Immature natural killer cell (primary cell): Measurements from ENCODE around the gene PSMC3IP. TPM values are rescaled to one million over a fixed set of nuclear protein-coding genes. Genes with fewer than 3 reads are reported as not detected.
A peak's percentile ranks its signal among the peaks of the same experiment; 100 is the strongest.

Source experiments
- DNase-seq, 3 donors: peaks; one replicate each; pipeline ENCODE4 v3.0.0; 2022; ENCODE audit warnings: mixed read lengths in 1 of 3
- H3K27ac Mint-ChIP-seq, 6 donors: one replicate each; pipeline ENCODE4 v1.8.0; 2020; ENCODE audit warnings: mixed read lengths in 6 of 6, mild to moderate bottlenecking in 5 of 6, inconsistent platforms in 4 of 6, moderate library complexity in 3 of 6
- H3K27me3 Mint-ChIP-seq, 3 donors: one replicate each; pipeline ENCODE4 v1.8.0; 2020 to 2021; ENCODE audit warnings: low read depth in 3 of 3, mild to moderate bottlenecking in 3 of 3, mixed read lengths in 3 of 3, moderate library complexity in 3 of 3, inconsistent platforms in 1 of 3
- H3K36me3 Mint-ChIP-seq, 3 donors: one replicate each; pipeline ENCODE4 v1.8.0; 2020; ENCODE audit warnings: mixed read lengths in 3 of 3, inconsistent platforms in 2 of 3, mild to moderate bottlenecking in 2 of 3
- H3K4me1 Mint-ChIP-seq, 2 donors: one replicate each; pipeline ENCODE4 v1.8.0; 2020; ENCODE audit warnings: inconsistent platforms in 2 of 2, mild to moderate bottlenecking in 2 of 2, mixed read lengths in 2 of 2, moderate library complexity in 1 of 2
- H3K4me3 Mint-ChIP-seq, 5 donors: one replicate each; pipeline ENCODE4 v1.8.0; 2020; ENCODE audit warnings: mild to moderate bottlenecking in 5 of 5, mixed read lengths in 5 of 5, inconsistent platforms in 3 of 5, moderate library complexity in 3 of 5
- H3K9me3 Mint-ChIP-seq, 6 donors: one replicate each; pipeline ENCODE4 v1.8.0; 2020; ENCODE audit warnings: mild to moderate bottlenecking in 6 of 6, mixed read lengths in 6 of 6, inconsistent platforms in 4 of 6, moderate library complexity in 3 of 6
- polyA plus RNA-seq, 3 donors: library from polyadenylated mRNA; unstranded; fragments of 300-500 nt; fragmentation: Illumina TruSeq; gene quantifications; one replicate each; pipeline ENCODE4 v1.2.3, GENCODE V29; 2021

PSMC3IP gene
- polyA plus RNA-seq, 3 donors from 2014 or later, result 0.91 to 3.0 (median 1.5) TPM

DNA sequence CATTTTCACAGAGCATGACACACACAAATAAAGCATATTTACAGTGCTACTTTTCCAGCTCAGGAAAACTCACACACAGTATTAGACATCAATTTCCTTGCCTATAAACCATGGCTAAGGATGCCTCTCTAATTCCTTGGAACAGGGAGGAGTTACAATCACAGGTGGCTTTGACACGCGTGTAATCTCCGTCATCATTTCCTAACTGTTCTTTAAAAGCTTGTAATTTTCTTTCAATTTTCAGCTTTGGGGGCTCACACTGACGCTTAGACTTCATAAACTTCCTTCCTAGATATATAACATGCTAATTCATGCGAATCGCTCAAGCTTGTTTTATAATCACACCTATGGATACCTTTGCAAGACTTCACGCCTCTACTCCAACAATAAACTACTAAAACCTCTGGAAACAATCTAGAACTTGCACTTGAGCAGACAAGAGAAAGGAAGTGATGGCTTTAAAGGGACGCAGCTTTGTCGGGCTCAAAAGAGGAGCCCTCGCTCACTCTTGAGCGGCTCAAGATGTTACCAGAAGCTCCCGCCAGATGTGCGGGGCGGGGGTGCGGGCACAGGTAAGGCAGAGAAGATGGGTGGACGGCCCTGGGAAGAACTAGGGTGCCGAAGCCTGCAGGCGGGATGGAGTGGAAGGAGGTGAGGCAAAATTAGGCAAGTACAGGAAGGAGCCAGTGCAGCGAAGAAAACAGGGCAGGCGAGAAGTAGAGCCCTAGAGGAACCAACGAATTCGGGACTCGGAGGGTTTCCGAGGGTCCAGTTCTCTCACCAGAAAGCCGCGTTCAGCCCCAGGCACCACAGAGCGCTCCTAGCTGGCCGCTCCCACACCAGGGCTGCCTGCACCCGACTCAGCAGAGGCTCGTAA is 31.0 kb upstream of the PSMC3IP start:
- Mint-ChIP-seq H3K9me3 (no peaks in the 10 kb centered on the region), H3K4me3 (peak overlapping the region; percentile 99 to 100 (median 100)), H3K36me3 (peaks cover 0 to 16% (median 0%) of the 10 kb centered on the region in 3 donors), H3K4me1 (peaks cover 56 to 66% of the 10 kb centered on the region in 2 donors), H3K27me3 (peaks cover 8 to 14% (median 9%) of the 10 kb centered on the region in 3 donors), H3K27ac (peak overlapping the region; percentile 94 to 100 (median 98))
- peak; percentile 27 to 32 (median 30) for DNase-seq

- Mint-ChIP-seq H3K4me3 (peak overlapping the region; percentile 99 to 100 (median 100)), H3K27me3 (peaks cover 8 to 13% (median 9%) of the 10 kb centered on the region in 3 donors)
Measured at GRCh38 chr17:42607769-42608168, 30.2 kb upstream of the PSMC3IP start.

DNA sequence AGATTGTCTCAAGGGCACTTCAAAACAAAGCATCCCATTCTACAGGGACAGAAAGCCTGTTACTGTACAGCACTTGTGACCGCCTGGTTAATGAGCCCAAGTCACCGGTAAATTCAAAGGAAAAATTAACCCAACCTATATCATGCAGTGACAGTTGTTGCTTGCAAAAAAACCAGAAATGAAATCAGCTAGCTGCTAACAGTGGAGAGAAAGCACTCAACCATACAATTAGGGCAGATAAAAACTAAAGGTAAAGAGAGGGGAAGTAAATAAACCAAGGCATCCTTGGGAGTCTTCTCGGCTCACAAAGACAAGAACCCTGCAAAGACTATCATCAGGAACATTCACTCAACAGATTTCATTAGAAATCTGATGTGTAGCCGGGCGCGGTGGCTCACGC is 25.8 kb upstream of the PSMC3IP start:
- peaks cover 0 to 21% (median 3%) of the 10 kb centered on the region in 3 donors for H3K36me3 Mint-ChIP-seq
- H3K4me3 Mint-ChIP-seq, result peak overlapping the region in 2 of 5 donors; percentile 3 to 33
- H3K27me3 Mint-ChIP-seq, result peaks cover 0 to 2% (median 2%) of the 10 kb centered on the region in 3 donors

More at GRCh38 chr17:42607769-42608168, 30.2 kb upstream of the PSMC3IP start:
- no peak for DNase-seq
- Mint-ChIP-seq H3K9me3 (no peaks in the 10 kb centered on the region), H3K36me3 (peaks cover 0 to 18% (median 0%) of the 10 kb centered on the region in 3 donors), H3K4me1 (peaks cover 62 to 74% of the 10 kb centered on the region in 2 donors), H3K27ac (peak overlapping the region; percentile 94 to 100 (median 98))

DNA sequence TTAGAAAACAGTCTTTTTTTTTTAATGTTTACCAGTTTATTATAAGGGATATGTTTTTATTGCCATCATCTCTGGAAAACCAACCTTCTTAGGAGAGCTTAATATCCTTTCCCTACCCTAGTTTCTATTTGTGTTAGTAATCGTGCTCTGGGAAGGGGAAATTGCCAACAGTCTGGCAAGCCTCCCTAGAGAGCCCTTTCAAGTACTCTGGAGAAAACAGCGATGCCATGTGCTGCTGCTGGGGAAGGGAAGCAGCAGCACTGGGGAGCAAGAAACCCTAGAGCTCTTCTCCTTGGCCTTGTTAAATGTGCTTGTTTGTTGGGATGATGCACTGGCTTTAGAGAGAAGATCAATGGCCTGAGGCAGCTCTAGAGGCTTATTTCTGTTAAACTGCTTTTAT is 21.4 kb upstream of the PSMC3IP start:
- no peak for DNase-seq
- H3K36me3 Mint-ChIP-seq, result peaks cover 3 to 16% (median 4%) of the 10 kb centered on the region in 3 donors
- peaks cover 32 to 48% of the 10 kb centered on the region in 2 donors for H3K4me1 Mint-ChIP-seq
- peaks cover 0 to 2% (median 2%) of the 10 kb centered on the region in 3 donors for H3K27me3 Mint-ChIP-seq
- no peak overlapping the region for H3K4me3 Mint-ChIP-seq
- H3K9me3 Mint-ChIP-seq, result no peaks in the 10 kb centered on the region
- peak overlapping the region in 2 of 6 donors; percentile 0 to 19 for H3K27ac Mint-ChIP-seq

More for the DNA sequence above, 25.8 kb upstream of the PSMC3IP start:
- Mint-ChIP-seq H3K9me3 (no peaks in the 10 kb centered on the region), H3K4me1 (peaks cover 68 to 83% of the 10 kb centered on the region in 2 donors), H3K27ac (peak overlapping the region in 3 of 6 donors; percentile 33 to 82 (median 39))
- no peak for DNase-seq

- DNase-seq, result no peak
- Mint-ChIP-seq H3K27me3 (peaks cover 0 to 2% (median 2%) of the 10 kb centered on the region in 3 donors), H3K36me3 (peaks cover 3 to 11% (median 4%) of the 10 kb centered on the region in 3 donors), H3K4me3 (no peak overlapping the region), H3K9me3 (no peaks in the 10 kb centered on the region), H3K4me1 (peaks cover 26 to 44% of the 10 kb centered on the region in 2 donors), H3K27ac (peak overlapping the region in 1 of 6 donors; percentile 68)
Measured at GRCh38 chr17:42596386-42596785, 18.9 kb upstream of the PSMC3IP start.

DNA sequence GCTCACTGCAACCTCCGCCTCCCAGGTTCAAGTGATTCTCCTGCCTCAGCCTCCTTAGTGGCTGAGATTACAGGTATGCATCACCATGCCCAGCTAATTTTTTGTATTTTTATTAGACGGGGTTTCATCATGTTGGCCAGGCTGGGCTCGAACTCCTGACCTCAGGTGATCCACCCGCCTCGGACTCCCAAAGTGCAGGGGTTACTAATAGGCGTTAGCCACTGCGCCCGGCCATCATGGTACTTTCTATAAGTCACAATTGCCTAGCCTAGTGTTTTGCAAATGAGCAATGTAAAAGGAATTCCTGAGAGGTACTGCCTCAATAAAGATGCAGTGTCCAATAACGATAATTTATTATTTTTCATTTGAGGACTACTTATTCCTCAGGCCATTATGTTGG is 13.9 kb upstream of the PSMC3IP start:
- DNase-seq, result no peak
- H3K36me3 Mint-ChIP-seq, result peaks cover 6 to 27% (median 13%) of the 10 kb centered on the region in 3 donors
- H3K4me3 Mint-ChIP-seq, result no peak overlapping the region
- H3K27me3 Mint-ChIP-seq, result no peaks in the 10 kb centered on the region
- peak overlapping the region in 1 of 6 donors; percentile 57 for H3K27ac Mint-ChIP-seq
- no peaks in the 10 kb centered on the region for H3K9me3 Mint-ChIP-seq
- H3K4me1 Mint-ChIP-seq, result peaks cover 10 to 19% of the 10 kb centered on the region in 2 donors

- Mint-ChIP-seq H3K36me3 (peaks cover 6 to 28% (median 10%) of the 10 kb centered on the region in 3 donors), H3K27me3 (no peaks in the 10 kb centered on the region), H3K4me1 (peaks cover 9 to 15% of the 10 kb centered on the region in 2 donors), H3K27ac (no peak overlapping the region), H3K9me3 (no peaks in the 10 kb centered on the region), H3K4me3 (no peak overlapping the region)
- no peak for DNase-seq
Measured at GRCh38 chr17:42590886-42591285, 13.4 kb upstream of the PSMC3IP start.

GRCh38 chr17:42586514-42587230 is 9.1 kb upstream of the PSMC3IP start:
- Mint-ChIP-seq H3K4me3 (no peak overlapping the region), H3K4me1 (peaks cover 2 to 4% of the 10 kb centered on the region in 2 donors), H3K36me3 (peaks cover 6 to 51% (median 17%) of the 10 kb centered on the region in 3 donors), H3K27ac (peak overlapping the region in 3 of 6 donors; percentile 36 to 62 (median 58)), H3K27me3 (no peaks in the 10 kb centered on the region), H3K9me3 (no peaks in the 10 kb centered on the region)
- no peak for DNase-seq

DNA sequence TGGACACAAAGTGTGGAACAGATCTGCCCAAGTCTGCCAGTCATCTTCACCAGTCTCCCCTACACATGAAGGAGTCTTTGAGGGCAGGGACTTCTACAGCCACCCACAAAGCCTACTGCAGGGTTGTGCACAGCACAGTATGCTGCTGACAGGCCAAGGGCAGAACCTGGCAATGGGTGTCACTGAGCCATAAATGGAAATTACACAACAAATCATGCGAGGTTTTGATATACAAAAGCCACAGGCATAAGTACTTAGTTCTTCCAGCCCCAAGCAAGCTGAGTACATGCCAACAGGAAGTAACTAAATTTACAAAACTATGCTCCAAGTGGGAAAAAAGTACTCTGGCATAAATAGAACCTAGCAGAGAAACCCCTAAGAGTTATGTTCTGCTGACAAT is 7.8 kb upstream of the PSMC3IP start:
- Mint-ChIP-seq H3K4me3 (no peak overlapping the region), H3K4me1 (peaks cover 0 to 4% of the 10 kb centered on the region in 2 donors), H3K27ac (peak overlapping the region in 1 of 6 donors; percentile 14), H3K9me3 (no peaks in the 10 kb centered on the region), H3K27me3 (no peaks in the 10 kb centered on the region), H3K36me3 (peaks cover 6 to 45% (median 17%) of the 10 kb centered on the region in 3 donors)
- no peak for DNase-seq

DNA sequence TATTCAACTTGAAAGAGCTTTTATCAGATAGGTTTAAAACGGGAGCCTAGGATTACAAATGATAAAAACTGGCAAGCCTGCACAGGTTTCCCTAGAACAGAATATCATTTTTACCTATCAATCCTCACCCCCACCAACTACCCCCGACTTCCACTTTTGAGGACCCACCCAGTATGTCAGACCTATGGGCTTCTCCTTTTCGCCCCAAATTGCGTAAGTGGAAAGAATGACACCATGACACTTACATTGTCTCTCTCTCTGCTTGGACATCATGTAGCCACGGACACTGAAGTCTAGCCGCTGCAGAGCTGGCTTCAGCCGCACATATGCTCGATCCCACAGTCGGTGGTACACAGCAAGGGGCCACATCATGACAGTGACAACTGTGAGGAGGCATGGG is 7.4 kb upstream of the PSMC3IP start:
- Mint-ChIP-seq H3K36me3 (peaks cover 6 to 45% (median 17%) of the 10 kb centered on the region in 3 donors), H3K9me3 (no peaks in the 10 kb centered on the region), H3K4me3 (no peak overlapping the region), H3K27me3 (no peaks in the 10 kb centered on the region), H3K27ac (peak overlapping the region in 1 of 6 donors; percentile 63), H3K4me1 (peaks cover 0 to 4% of the 10 kb centered on the region in 2 donors)
- no peak for DNase-seq

DNA sequence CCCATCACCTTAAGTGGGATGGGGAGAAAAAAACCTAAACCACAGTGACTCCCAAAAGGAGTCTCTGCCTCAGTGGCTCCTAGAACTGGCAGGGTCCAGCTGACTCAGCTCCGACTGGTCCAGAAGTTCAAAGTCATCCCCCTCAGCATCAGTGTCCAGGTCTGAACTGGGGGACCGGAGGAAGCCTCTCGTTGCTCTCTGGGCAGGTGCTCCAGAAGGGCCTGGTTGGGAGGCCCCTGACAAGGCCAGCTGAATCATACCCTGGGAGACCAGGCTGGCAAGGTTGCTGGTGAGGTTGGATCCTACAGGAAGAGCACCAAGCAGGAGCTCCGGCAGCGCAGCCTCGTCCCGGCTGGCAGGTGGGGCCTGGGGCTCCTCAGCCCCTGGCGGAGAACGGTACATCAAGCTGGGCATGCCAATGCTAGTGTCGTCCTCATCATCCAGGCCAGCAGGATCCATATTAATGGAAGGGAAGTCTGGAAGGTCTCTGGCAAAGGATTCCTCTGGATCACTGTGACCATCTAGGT is 4.3 kb upstream of the PSMC3IP start:
- peaks cover 0 to 32% (median 11%) of the 10 kb centered on the region in 3 donors for H3K36me3 Mint-ChIP-seq
- H3K27me3 Mint-ChIP-seq, result peaks cover 0 to 3% (median 0%) of the 10 kb centered on the region in 3 donors
- no peaks in the 10 kb centered on the region for H3K9me3 Mint-ChIP-seq
- no peak for DNase-seq
- H3K4me3 Mint-ChIP-seq, result no peak overlapping the region
- no peak overlapping the region for H3K27ac Mint-ChIP-seq
- peaks cover 20% of the 10 kb centered on the region in 2 donors for H3K4me1 Mint-ChIP-seq

- Mint-ChIP-seq H3K9me3 (no peaks in the 10 kb centered on the region), H3K4me3 (peak overlapping the region in 3 of 5 donors; percentile 30 to 44 (median 33)), H3K36me3 (peaks cover 0 to 20% (median 3%) of the 10 kb centered on the region in 3 donors), H3K27me3 (peaks cover 0 to 5% (median 0%) of the 10 kb centered on the region in 3 donors), H3K27ac (peak overlapping the region in 4 of 6 donors; percentile 10 to 80 (median 51)), H3K4me1 (peaks cover 30 to 36% of the 10 kb centered on the region in 2 donors)
- no peak for DNase-seq
Measured at GRCh38 chr17:42579794-42580551, 2.4 kb upstream of the PSMC3IP start.
